Left lung (tissue), 10 donors: ENCODE measurements around the gene RPS19. TPM values are rescaled to one million over a fixed set of nuclear protein-coding genes. Genes with fewer than 3 reads are reported as not detected.
A peak's percentile ranks its signal among the peaks of the same experiment; 100 is the strongest.

Experiments
- ATAC-seq: fragments of 200-7000 bp; cut with Tn5 transposase; one replicate; pipeline ENCODE4 v1.9.1; 2020; ENCODE audit warnings: moderate library complexity
- DNase-seq, 4 donors: peaks; one replicate each; pipeline ENCODE4 v3.0.0-alpha.2; 2013 to 2020
- H3K27ac ChIP-seq, 2 donors: fragments of 200-600 bp; sonication (generic) in 1 of 2; one replicate each; pipeline versions ENCODE4 v1.5.0 to v1.8.0; 2020 to 2021
- H3K27me3 ChIP-seq, 2 donors: fragments of 200-600 bp; sonication (generic) in 1 of 2; one replicate each; pipeline versions ENCODE4 v1.5.0 to v1.8.0; 2020 to 2021
- H3K36me3 ChIP-seq, 2 donors: fragments of 200-600 bp; sonication (generic) in 1 of 2; one replicate each; pipeline versions ENCODE4 v1.5.0 to v1.8.0; 2020 to 2021
- H3K4me1 ChIP-seq, 2 donors: fragments of 200-600 bp; one replicate each; pipeline ENCODE4 v1.8.0; 2021
- H3K4me3 ChIP-seq, 2 donors: fragments of 200-600 bp; sonication (generic) in 1 of 2; one replicate each; pipeline versions ENCODE4 v1.5.0 to v1.8.0; 2020 to 2021; ENCODE audit warnings: mild to moderate bottlenecking in 1 of 2
- H3K9me3 ChIP-seq, 2 donors: fragments of 200-600 bp; sonication (generic) in 1 of 2; one replicate each; pipeline versions ENCODE4 v1.5.0 to v1.8.0; 2020 to 2021
- CTCF ChIP-seq, 2 donors: fragments of 200-600 bp; sonication (generic) in 1 of 2; IDR thresholded peaks; one replicate each; pipeline versions ENCODE4 v1.5.0 to v1.8.0; 2021; ENCODE audit warnings: antibody characterized with exemption in 2 of 2
- intact Hi-C, 2 donors: fragments of 100-400 bp; cut with DNase I; formaldehyde crosslinking; loops; one replicate each; pipeline versions ENCODE4 v1.11.2 to v1.14.2; 2022
- polyA plus RNA-seq, 6 donors: library from polyadenylated mRNA; unstranded; fragments of 120-200 nt; gene quantifications; one replicate each; pipeline ENCODE4 v1.2.1, GENCODE V29; 2013; ENCODE audit not compliant: insufficient read length in 6 of 6
- total RNA-seq, 2 donors: library from RNA; stranded (reverse); fragmentation: NEBNext Ultra II Directional; extraction: Animal tissue kit (Norgen Biotek cat#: 25700); gene quantifications; one replicate each; pipeline ENCODE4 v1.2.1, GENCODE V29; 2021
- donor health status: DM: no; HTN: yes; CAD: no.
- donor health status: DM: no; HTN: no; CAD: no.

The RPS19 gene
- total and polyA plus RNA-seq, 8 donors = 1,560 to 2,456 (median 1,910) TPM

DNA sequence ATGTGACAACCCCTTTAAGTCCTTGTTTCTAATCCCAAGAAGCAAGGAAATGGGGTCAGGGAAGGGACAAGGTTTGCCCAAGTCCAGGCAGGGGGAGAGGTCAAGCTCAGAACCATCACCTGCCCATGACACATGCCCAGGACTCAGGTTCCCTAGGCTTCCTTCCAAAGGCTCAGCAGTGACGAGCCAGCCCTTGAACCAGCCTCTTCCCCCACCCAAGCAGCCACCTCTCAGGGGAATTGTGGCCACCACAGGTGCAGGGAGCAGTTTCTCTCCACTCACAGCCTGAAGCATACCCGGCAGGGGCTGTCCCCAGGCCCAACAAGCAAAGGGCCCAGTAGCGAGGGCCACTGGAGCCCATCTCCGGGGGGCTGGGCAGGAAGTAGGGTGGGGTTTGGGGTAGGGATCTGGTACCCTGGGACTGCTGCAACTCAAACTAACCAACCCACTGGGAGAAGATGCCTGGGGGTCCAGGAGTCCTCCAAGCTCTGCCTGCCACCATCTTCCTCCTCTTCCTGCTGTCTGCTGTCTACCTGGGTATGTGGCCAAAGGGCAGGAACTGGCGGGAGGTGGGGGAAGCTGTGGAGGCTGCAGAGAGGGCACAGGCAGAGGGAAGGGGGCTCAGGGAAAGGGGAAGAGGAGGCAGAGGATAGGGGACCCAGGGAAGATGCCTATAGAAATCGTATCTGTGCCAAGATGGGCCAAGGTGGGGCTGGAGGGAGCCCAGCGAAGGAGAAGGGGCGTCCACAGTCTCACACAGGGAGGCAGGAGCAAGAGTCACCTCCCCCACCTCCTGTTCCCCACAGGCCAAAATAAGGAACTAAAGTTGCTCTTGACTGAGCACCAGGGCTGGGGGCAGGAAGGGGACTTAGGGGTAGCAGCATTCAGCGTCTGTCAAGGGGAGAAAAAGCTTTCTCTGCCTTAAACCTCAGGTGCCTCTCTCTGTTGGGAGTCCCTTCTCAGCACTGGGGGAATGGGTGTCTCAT lies 17.1 kb downstream of the RPS19 start, which contains the start of gene CD79A:
Gene CD79A (plus strand): TSS at position 433 of the 986 bp plus-strand sequence. CDS start 26 bp downstream, at position 459.
- Histone ChIP-seq H3K4me3 (no peak within 1 kb of the TSS), H3K4me1 (peaks cover 6 to 67% of the 10 kb centered on the region in 2 donors), H3K27me3 (no peaks in the 10 kb centered on the region), H3K36me3 (peaks cover 0 to 11% of the 10 kb centered on the region in 2 donors), H3K27ac (peak within 1 kb of the TSS in 1 of 2 donors; percentile 78), H3K9me3 (no peaks in the 10 kb centered on the region)
- DNase-seq (peak in 1 of 4 donors; percentile 47), ATAC-seq (no peak)
- no peak for TF ChIP-seq CTCF (IDR thresholded peaks at IDR 0.05)
- intact Hi-C loops = no loop called here

DNA sequence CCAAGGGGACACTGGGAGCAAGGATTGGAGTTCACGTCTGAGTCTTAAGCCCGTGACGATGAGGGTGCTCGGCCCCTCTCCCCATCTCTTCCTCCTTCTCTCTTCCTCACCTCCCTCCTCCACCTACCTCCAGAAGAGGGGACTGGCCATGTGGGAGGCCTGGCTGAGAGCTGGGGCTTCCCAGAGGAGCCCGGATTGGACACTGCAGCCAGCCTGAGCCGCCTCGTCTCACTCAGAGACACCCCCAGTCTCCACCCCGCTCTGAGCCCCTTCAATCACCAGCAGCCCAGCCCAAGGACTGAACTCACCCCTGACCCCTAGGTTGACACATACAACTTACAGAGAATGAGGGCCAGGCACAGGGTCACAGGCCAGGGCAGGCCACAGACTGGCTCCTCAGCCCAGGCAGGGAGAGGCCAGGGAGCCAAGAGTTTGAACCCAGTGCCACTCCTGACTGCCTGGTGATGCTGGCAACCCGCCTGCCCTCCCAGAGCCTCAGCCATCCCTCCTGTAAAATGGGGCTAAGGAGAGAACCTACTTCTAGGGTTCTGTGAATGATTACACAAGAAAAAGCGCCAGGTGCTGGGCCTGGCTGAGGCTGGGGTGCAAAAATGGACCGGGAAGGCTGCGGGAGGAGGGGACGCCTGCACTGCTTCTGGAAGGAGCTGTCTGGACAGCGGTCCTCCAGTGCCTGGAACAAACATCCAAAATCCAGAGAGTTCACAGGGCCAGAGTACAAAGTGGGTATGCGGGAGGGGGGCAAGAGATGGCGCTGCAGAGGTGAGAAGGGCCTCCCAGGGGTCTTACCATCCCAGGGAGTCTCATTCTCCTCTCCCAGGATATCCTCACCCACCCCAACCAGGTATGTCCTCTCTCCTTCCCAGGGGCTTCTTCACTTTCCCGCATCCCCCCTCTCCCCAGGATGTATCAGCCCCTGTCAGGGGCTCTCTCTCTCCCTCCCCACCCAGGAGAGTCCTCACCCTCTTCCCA lies 18.2 kb downstream of the RPS19 start:
- TF ChIP-seq CTCF (IDR thresholded peaks at IDR 0.05) = no peak
- H3K9me3 ChIP-seq = no peaks in the 10 kb centered on the region
- H3K27ac ChIP-seq = peak overlapping the region in 1 of 2 donors; percentile 78
- peaks cover 0 to under 1% of the 10 kb centered on the region in 2 donors for H3K36me3 ChIP-seq
- no peaks in the 10 kb centered on the region for H3K27me3 ChIP-seq
- H3K4me3 ChIP-seq = no peak overlapping the region
- H3K4me1 ChIP-seq = peaks cover 9 to 62% of the 10 kb centered on the region in 2 donors
- DNase-seq (no peak), ATAC-seq (no peak)
- intact Hi-C loops = no loop called here

- peaks cover 6 to 54% of the 10 kb centered on the region in 2 donors for H3K4me1 ChIP-seq
- no peaks in the 10 kb centered on the region for H3K27me3 ChIP-seq
- no peak overlapping the region for H3K27ac ChIP-seq
- no peak for TF ChIP-seq CTCF (IDR thresholded peaks at IDR 0.05)
- H3K4me3 ChIP-seq = no peak overlapping the region
- ATAC-seq (no peak), DNase-seq (no peak)
- H3K9me3 ChIP-seq = no peaks in the 10 kb centered on the region
- H3K36me3 ChIP-seq = no peaks in the 10 kb centered on the region
- intact Hi-C loops = no loop called here
Measured at GRCh38 chr19:41879080-41879479, 19.0 kb downstream of the RPS19 start.

- ATAC-seq (no peak), DNase-seq (no peak)
- intact Hi-C loops = no loop called here
Measured at GRCh38 chr19:41879670-41880328, 19.7 kb downstream of the RPS19 start.

More at GRCh38 chr19:41879670-41880328, 19.7 kb downstream of the RPS19 start:
- Histone ChIP-seq H3K27ac (no peak overlapping the region), H3K27me3 (no peaks in the 10 kb centered on the region), H3K9me3 (no peaks in the 10 kb centered on the region), H3K4me3 (no peak overlapping the region), H3K4me1 (peaks cover 9 to 52% of the 10 kb centered on the region in 2 donors), H3K36me3 (no peaks in the 10 kb centered on the region)
- no peak for TF ChIP-seq CTCF (IDR thresholded peaks at IDR 0.05)
